Measurements from ENCODE around the gene LPO. TPM values are rescaled to one million over a fixed set of nuclear protein-coding genes. Genes with fewer than 3 reads are reported as not detected.

The LPO gene
- total RNA-seq, 4 donors from 2014 or later = 0.27 TPM; not detected in 3

DNA sequence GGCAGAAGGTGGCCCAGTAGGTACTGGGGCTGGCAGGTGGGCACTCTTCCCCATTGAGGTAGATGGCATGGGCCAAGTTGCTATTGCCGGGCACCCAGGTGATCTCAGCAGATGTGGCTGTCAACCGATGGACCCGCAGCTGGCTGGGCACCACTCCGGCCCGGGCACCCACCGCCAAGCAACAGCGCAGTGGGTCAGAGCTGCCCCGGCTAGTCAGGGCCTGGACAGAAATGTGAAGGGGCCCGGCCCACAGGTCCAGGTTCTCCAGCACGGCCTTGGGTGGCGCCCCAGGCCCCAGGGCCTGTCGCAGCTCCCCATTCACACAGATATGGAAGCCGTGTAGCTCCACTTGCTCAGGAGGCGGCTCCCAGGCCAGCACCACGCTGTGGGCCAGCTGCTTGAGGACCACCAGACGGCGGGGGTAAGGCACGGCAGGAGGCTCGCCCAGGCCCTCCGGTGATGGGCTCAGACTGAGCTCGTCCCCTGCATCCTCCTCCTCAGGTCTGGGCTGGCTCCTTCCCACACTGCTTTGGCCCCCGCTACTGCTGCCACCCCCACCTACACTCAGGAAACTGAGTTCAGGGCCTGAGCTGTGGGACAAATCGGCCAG is 73.7 kb downstream of the LPO start:
- no peak for TF ChIP-seq POLR2A (IDR thresholded peaks at IDR 0.05)
- TF ChIP-seq, protein P1, sequence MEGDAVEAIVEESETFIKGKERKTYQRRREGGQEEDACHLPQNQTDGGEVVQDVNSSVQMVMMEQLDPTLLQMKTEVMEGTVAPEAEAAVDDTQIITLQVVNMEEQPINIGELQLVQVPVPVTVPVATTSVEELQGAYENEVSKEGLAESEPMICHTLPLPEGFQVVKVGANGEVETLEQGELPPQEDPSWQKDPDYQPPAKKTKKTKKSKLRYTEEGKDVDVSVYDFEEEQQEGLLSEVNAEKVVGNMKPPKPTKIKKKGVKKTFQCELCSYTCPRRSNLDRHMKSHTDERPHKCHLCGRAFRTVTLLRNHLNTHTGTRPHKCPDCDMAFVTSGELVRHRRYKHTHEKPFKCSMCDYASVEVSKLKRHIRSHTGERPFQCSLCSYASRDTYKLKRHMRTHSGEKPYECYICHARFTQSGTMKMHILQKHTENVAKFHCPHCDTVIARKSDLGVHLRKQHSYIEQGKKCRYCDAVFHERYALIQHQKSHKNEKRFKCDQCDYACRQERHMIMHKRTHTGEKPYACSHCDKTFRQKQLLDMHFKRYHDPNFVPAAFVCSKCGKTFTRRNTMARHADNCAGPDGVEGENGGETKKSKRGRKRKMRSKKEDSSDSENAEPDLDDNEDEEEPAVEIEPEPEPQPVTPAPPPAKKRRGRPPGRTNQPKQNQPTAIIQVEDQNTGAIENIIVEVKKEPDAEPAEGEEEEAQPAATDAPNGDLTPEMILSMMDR (IDR thresholded peaks at IDR 0.05) = no peak
- Histone ChIP-seq H3K4me3 (replicated peaks in 1 of 3) (no peak overlapping the region), H3K36me3 (no peaks in the 10 kb centered on the region), H3K9me3 (no peaks in the 10 kb centered on the region), H3K27ac (no peak overlapping the region), H3K27me3 (no peaks in the 10 kb centered on the region), H3K4me1 (no peaks in the 10 kb centered on the region)
- no peak for DNase-seq
- intact Hi-C loops (cut with DNase I) = no loop called here
- 86 to 90% methylated on average over 3 of the region's 23 CpGs for WGBS, 2 donors

DNA sequence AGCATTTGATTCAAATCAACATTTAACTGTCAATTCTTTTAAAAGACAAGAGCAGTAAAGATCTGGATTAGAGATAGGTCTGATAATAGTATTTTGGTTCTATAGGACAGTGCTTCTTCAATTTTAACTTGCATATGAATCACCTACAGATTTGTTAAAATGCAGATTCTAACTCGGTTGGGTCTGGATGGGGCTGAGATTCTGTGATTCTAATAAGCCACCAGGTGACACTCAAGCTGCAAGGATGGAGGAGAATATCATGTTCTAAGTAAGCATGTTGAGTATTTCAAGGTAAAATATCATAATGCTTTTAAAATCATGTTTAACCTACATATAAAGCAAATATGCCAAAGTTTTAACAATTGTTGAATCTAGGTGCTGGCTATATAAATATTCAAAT is 74.4 kb downstream of the LPO start:
- intact Hi-C loops (cut with DNase I) = no loop called here
- DNase-seq = no peak
- Histone ChIP-seq H3K27me3 (no peaks in the 10 kb centered on the region), H3K4me1 (no peaks in the 10 kb centered on the region), H3K9me3 (no peaks in the 10 kb centered on the region), H3K4me3 (replicated peaks in 1 of 3) (no peak overlapping the region), H3K36me3 (no peaks in the 10 kb centered on the region), H3K27ac (no peak overlapping the region)
- WGBS, 2 donors = 55 to 66% methylated on average over 1 of the region's 1 CpG
- TF ChIP-seq, protein P1 (IDR thresholded peaks at IDR 0.05) = no peak
- no peak for TF ChIP-seq POLR2A (IDR thresholded peaks at IDR 0.05)

DNA sequence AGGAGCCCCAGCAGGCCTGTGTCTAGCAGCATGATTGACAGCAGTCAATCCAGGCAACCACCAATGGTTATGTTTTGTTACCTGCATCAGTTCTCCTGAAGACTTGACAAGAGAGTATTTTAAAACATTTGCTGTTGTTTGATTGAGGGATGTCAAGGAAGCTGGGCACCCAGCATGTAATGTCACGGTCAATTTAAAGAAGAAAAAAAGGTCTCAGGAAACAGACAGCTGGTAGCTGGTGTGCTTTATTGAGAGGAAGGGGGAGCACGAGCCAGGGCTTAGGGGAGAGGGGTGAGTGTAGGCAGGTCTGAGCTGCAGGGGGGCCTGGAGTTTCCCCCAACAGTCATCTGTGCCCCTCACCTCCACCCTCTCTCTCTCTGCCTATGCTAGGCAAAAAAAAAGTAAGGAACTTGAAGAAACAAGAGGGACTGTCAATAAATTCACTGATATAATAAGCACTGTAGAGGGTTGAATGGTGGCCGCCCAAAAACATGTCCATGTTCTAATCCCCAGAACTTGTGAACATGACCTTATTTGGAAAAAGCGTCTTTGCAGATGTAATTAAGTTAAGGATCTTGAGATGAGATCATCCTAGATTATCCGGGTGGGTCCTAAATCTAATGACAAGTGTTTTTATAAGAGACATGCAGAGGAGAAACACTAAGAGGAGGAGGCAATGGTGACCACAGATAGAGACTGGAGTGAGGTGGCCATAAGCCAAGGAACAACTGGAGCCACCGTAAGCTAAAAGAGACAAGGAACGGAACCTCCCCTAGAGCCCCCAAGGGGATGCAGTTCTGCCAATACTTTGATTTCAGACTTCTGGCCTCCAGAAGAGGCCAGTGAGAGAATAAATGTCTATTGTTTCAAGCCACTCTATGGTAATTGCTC is 75.7 kb downstream of the LPO start:
- H3K27ac ChIP-seq = no peak overlapping the region
- intact Hi-C loops (cut with DNase I) = no loop called here
- H3K27me3 ChIP-seq = no peaks in the 10 kb centered on the region
- no peak overlapping the region for H3K4me3 ChIP-seq (replicated peaks in 1 of 3)
- H3K36me3 ChIP-seq = no peaks in the 10 kb centered on the region
- no peaks in the 10 kb centered on the region for H3K9me3 ChIP-seq
- no peak for DNase-seq
- no peaks in the 10 kb centered on the region for H3K4me1 ChIP-seq
- 84% methylated on average over 7 of the region's 7 CpGs for WGBS, 2 donors
- TF ChIP-seq, protein P1 (IDR thresholded peaks at IDR 0.05) = no peak

- intact Hi-C loops (cut with DNase I) = no loop called here
- no peak for DNase-seq
- no peak overlapping the region for H3K4me3 ChIP-seq (replicated peaks in 1 of 3)
- no peaks in the 10 kb centered on the region for H3K9me3 ChIP-seq
- no peaks in the 10 kb centered on the region for H3K36me3 ChIP-seq
- H3K4me1 ChIP-seq = no peaks in the 10 kb centered on the region
- 87 to 96% methylated on average over 6 of the region's 6 CpGs for WGBS, 2 donors
- TF ChIP-seq, protein P1 (IDR thresholded peaks at IDR 0.05) = no peak
- TF ChIP-seq POLR2A (IDR thresholded peaks at IDR 0.05) = no peak
- no peak overlapping the region for H3K27ac ChIP-seq
- H3K27me3 ChIP-seq = no peaks in the 10 kb centered on the region
Observed at GRCh38 chr17:58314706-58315015, 76.3 kb downstream of the LPO start.

GRCh38 chr17:58315281-58315711 is 76.9 kb downstream of the LPO start:
- H3K36me3 ChIP-seq = no peaks in the 10 kb centered on the region
- H3K27me3 ChIP-seq = no peaks in the 10 kb centered on the region
- H3K9me3 ChIP-seq = no peaks in the 10 kb centered on the region
- intact Hi-C loops (cut with DNase I) = no loop called here
- no peaks in the 10 kb centered on the region for H3K4me1 ChIP-seq
- no peak overlapping the region for H3K4me3 ChIP-seq (replicated peaks in 1 of 3)
- 95 to 96% methylated on average over 6 of the region's 6 CpGs for WGBS, 2 donors
- DNase-seq = no peak
- no peak for TF ChIP-seq POLR2A (IDR thresholded peaks at IDR 0.05)
- TF ChIP-seq, protein P1 (IDR thresholded peaks at IDR 0.05) = no peak
- no peak overlapping the region for H3K27ac ChIP-seq
